GM12865 (cell line): ENCODE data around the gene SCP2D1.

Experiments used
- DNase-seq: peaks from one replicate; pipeline ENCODE4 v3.0.0; 2010; ENCODE audit warnings: low read depth
- H3K4me3 ChIP-seq: 2 replicates; pipeline ENCODE4 v1.5.1; 2011; ENCODE audit warnings: mild to moderate bottlenecking, low read depth, low read length, control low read depth
- TF ChIP-seq, protein P1 (sequence below): IDR thresholded peaks from 2 replicates; pipeline ENCODE4 v1.5.1; 2011; ENCODE audit warnings: low read length, control low read depth, low read depth, inconsistent platforms; ENCODE audit not compliant: insufficient read depth; ENCODE audit errors: missing control alignments

The SCP2D1 gene

GRCh38 chr20:18794428-18794787 lies 19.2 kb upstream of the SCP2D1 start:
- no peak for DNase-seq
- H3K4me3 ChIP-seq, result peak overlapping the region; percentile 72
- TF ChIP-seq, protein P1, sequence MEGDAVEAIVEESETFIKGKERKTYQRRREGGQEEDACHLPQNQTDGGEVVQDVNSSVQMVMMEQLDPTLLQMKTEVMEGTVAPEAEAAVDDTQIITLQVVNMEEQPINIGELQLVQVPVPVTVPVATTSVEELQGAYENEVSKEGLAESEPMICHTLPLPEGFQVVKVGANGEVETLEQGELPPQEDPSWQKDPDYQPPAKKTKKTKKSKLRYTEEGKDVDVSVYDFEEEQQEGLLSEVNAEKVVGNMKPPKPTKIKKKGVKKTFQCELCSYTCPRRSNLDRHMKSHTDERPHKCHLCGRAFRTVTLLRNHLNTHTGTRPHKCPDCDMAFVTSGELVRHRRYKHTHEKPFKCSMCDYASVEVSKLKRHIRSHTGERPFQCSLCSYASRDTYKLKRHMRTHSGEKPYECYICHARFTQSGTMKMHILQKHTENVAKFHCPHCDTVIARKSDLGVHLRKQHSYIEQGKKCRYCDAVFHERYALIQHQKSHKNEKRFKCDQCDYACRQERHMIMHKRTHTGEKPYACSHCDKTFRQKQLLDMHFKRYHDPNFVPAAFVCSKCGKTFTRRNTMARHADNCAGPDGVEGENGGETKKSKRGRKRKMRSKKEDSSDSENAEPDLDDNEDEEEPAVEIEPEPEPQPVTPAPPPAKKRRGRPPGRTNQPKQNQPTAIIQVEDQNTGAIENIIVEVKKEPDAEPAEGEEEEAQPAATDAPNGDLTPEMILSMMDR, result no peak

- no peak for DNase-seq
- TF ChIP-seq, protein P1, result no peak
Observed at GRCh38 chr20:18795366-18795765, 18.2 kb upstream of the SCP2D1 start.

GRCh38 chr20:18796282-18796833 lies 17.2 kb upstream of the SCP2D1 start:
- DNase-seq, result peak; percentile 58
- TF ChIP-seq, protein P1, result no peak
- no peak overlapping the region for H3K4me3 ChIP-seq

More at GRCh38 chr20:18795366-18795765, 18.2 kb upstream of the SCP2D1 start:
- no peak overlapping the region for H3K4me3 ChIP-seq

GRCh38 chr20:18801516-18801915 lies 12.1 kb upstream of the SCP2D1 start:
- H3K4me3 ChIP-seq, result no peak overlapping the region
- no peak for DNase-seq
- TF ChIP-seq, protein P1, result no peak

- DNase-seq, result peak; percentile 84
- H3K4me3 ChIP-seq, result no peak overlapping the region
- TF ChIP-seq, protein P1, result no peak
Observed at GRCh38 chr20:18802012-18802634, 11.5 kb upstream of the SCP2D1 start.

DNA sequence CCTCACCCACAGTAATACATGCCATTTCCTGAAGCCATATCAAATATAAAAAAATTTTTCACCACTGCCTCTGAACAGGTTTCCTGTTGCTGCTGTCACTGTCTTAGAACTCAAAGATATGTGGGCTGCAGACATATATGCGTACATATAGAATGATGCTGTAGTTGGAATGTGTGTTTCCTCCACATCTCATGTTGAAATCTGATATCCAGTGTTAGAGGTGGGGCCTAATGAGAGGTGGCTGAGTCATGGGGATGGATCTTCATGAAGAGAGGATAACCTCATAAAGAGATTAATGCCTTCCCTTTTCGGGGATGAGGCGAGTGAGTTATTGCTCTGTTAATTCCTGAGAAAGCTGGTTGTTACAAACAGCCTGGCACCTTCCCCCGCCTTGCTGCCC lies 7.7 kb upstream of the SCP2D1 start:
- TF ChIP-seq, protein P1, result no peak
- DNase-seq, result no peak

GRCh38 chr20:18808712-18809111 lies 4.9 kb upstream of the SCP2D1 start:
- H3K4me3 ChIP-seq, result no peak overlapping the region
- peak; percentile 37 for DNase-seq
- TF ChIP-seq, protein P1, result no peak

More for the DNA sequence above, 7.7 kb upstream of the SCP2D1 start:
- no peak overlapping the region for H3K4me3 ChIP-seq
